Astrocyte of the spinal cord (primary cell): Measurements from ENCODE around the gene UGT1A9.

Source experiments
- DNase-seq: peaks from one replicate; pipeline ENCODE4 v3.0.0; 2011; ENCODE audit warnings: low read depth, low spot score
- H3K4me3 ChIP-seq: 2 replicates; pipeline ENCODE4 v1.5.1; 2011; ENCODE audit warnings: low read depth, mild to moderate bottlenecking, low read length, moderate library complexity
- CTCF ChIP-seq: IDR thresholded peaks from 2 replicates; pipeline ENCODE4 v1.5.1; 2012; ENCODE audit warnings: low read depth, mild to moderate bottlenecking, low read length, inconsistent platforms
- in situ Hi-C: cut with HindIII; loops from 2 replicates; pipeline ENCODE4 v1.10.0; 2017; ENCODE audit warnings: low sequenced_read_pairs

The UGT1A9 gene

GRCh38 chr2:233775414-233775813 is 103.7 kb downstream of the UGT1A9 start:
- in situ Hi-C loops = no loop called here
- no peak for TF ChIP-seq CTCF
- DNase-seq = no peak
- no peak overlapping the region for H3K4me3 ChIP-seq

- in situ Hi-C loops = no loop called here
- DNase-seq = no peak
- no peak for TF ChIP-seq CTCF
- no peak within 1 kb of the TSS for H3K4me3 ChIP-seq
Observed at GRCh38 chr2:233778030-233778429, 106.3 kb downstream of the UGT1A9 start, which contains the start of gene MROH2A. MROH2A (plus strand) TSS chr2:233778330; CDS start chr2:233779359, 1,029 bp downstream.

GRCh38 chr2:233779722-233780121 is 108.0 kb downstream of the UGT1A9 start:
- TF ChIP-seq CTCF = no peak
- no peak overlapping the region for H3K4me3 ChIP-seq
- no peak for DNase-seq
- in situ Hi-C loops = no loop called here

- in situ Hi-C loops = no loop called here
- TF ChIP-seq CTCF = no peak
- H3K4me3 ChIP-seq = no peak overlapping the region
- no peak for DNase-seq
Observed at GRCh38 chr2:233780771-233781170, 109.1 kb downstream of the UGT1A9 start.

- TF ChIP-seq CTCF = no peak
- no peak overlapping the region for H3K4me3 ChIP-seq
- in situ Hi-C loops = no loop called here
- no peak for DNase-seq
Observed at GRCh38 chr2:233789554-233789953, 117.9 kb downstream of the UGT1A9 start.

GRCh38 chr2:233791151-233791882 is 119.6 kb downstream of the UGT1A9 start:
- no peak overlapping the region for H3K4me3 ChIP-seq
- in situ Hi-C loops = no loop called here
- DNase-seq = no peak
- TF ChIP-seq CTCF = no peak
